NCI-H2081 (cell line): Measurements from ENCODE around the gene EPOP.
"Not testable (repeated sequence)": the region's sequence is repeated elsewhere in the genome, so short reads cannot be mapped to it uniquely, and the experiment has no call there.

ENCODE experiments used
- DNase-seq, 2 experiments: peaks; one replicate each; lab custom pipeline; 2025; lab: John Stamatoyannopoulos, UW

EPOP gene

GRCh38 chr17:38653230-38653629, 21.5 kb downstream of the EPOP start:
- DNase-seq = no peak

DNA sequence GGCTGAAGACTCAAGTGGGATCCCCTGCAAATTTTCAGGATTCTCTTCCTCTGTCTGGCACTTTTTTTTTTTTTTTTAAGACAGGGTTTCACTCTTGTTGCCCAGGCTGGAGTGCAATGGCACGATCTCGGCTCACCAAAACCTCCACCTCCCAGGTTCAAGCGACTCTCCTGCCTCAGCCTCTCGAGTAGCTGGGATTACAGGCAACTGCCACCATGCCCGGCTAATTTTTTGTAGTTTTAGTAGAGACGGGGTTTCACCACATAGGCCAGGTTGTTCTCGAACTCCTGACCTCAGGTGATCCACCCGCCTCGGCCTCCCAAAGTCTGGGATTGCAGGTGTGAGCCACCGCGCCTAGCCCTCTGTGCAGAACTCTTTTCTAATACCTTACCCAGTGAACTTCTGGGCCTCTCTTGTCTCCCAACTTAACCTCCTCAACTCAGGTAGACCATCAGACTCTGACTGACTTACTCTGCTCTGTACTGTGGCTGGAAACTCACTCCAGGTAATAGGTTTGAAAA, 24.0 kb downstream of the EPOP start:
- DNase-seq = not testable (repeated sequence)

DNA sequence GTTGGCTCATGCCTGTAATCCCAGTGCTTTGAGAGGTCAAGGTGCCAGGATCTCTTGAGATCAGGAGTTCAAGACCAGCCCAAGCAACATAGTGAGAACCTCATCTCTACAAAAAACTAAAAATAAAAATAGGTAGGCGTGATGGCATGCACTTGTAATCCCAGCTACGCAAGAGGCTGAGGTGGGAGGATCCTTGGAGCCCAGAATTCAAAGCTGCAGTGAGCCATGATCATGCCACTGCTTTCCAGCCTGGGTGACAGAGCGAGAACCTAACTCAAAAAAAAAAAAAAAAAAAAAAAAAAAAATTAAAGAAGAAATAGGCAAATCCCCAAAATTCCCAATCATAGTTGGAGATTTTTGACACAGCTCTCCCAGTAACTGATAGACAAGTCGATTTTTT, 36.8 kb downstream of the EPOP start:
- no peak for DNase-seq

- DNase-seq = no peak
Measured at GRCh38 chr17:38636054-38636453, 38.7 kb downstream of the EPOP start.

GRCh38 chr17:38632334-38632733, 42.4 kb downstream of the EPOP start:
- no peak for DNase-seq

- DNase-seq = peak in 1 of 2 experiments; percentile 10
Measured at GRCh38 chr17:38628441-38628840, 46.3 kb downstream of the EPOP start.

DNA sequence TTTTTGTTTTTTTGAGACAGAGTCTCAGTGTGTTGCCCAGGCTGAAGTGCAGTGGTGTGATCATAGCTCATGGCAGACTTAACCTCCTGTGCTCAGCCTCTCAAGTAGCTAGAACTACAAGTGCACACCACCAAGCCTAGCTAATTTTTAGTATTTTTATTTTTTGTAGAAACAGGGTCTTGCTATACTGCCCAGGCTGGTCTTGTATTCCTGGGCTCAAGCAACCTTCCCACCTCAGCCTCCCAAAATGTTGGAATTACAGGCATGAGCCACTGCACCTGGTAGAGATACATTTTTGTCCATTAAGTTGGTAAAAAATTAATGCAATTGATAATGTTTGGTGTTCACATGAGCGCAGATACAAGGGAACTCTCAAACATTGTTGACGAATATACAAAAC, 46.8 kb downstream of the EPOP start:
- no peak for DNase-seq

- not testable (repeated sequence) for DNase-seq
Measured at GRCh38 chr17:38626606-38627226, 48.0 kb downstream of the EPOP start.

DNA sequence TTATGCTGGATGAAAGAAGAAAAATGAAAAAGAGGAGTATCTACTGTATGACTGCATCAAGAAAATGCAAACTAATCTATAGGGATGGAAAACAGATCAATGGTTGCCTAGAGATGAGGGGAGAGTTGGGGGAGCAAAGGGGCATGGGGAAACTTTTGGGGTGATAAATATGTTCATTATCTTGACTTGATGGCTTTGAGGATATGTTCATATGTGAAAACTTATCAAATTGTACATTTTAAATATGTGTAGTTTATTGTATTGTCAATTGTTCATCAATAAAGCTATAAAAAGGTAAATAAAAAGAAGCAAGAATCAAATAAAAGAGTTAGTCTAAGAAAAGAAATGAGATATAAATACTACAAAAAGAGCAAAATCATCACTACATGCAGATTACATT, 49.3 kb downstream of the EPOP start:
- DNase-seq = no peak

GRCh38 chr17:38624782-38625355, 49.9 kb downstream of the EPOP start:
- DNase-seq = not testable (repeated sequence)
